Caco-2 (cell line): ENCODE data around the gene GGNBP2. TPM values are rescaled to one million over a fixed set of nuclear protein-coding genes. Genes with fewer than 3 reads are reported as not detected.

Experiments
- BruUV-seq: library from RNA; stranded (reverse); fragments of 400-500 nt; replicated peaks from 2 replicates; lab custom pipeline; 2021; lab: Mats Ljungman, UMichigan
- CTCF ChIA-PET: fragments of 300-600 bp; sonication (Branson Sonifier 250); formaldehyde crosslinking; loops from one replicate; lab custom pipeline; 2022; ENCODE audit warnings: antibody characterized with exemption; lab: Charles Lee
- POLR2A ChIA-PET: fragments of 300-600 bp; sonication (Branson Sonifier 250); formaldehyde crosslinking; loops from one replicate; lab custom pipeline; 2022; ENCODE audit warnings: antibody characterized with exemption; lab: Charles Lee
- DNase-seq, 2 experiments: peaks; one replicate each; pipeline versions ENCODE4 v3.0.0 to v3.0.0-alpha.2; 2020 to 2022
- H3K27me3 ChIP-seq: replicated peaks from 2 replicates; pipeline ENCODE4 v1.6.0; 2011; ENCODE audit warnings: low read length; ENCODE audit not compliant: control insufficient read depth, insufficient read depth
- H3K36me3 ChIP-seq: 2 replicates; pipeline ENCODE4 v1.5.1; 2011; ENCODE audit warnings: low read length; ENCODE audit not compliant: control insufficient read depth, insufficient read depth
- H3K4me1 ChIP-seq: fragments of 250-450 bp; sonication (Bioruptor Pico); 2 replicates; pipeline ENCODE4 v1.5.1; 2020; ENCODE audit warnings: mild to moderate bottlenecking
- H3K4me3 ChIP-seq: 2 replicates; pipeline ENCODE4 v1.5.1; 2011; ENCODE audit warnings: low read depth, mild to moderate bottlenecking, control low read depth, low read length
- H3K9me3 ChIP-seq: fragments of 250-450 bp; sonication (Bioruptor Pico); 2 replicates; pipeline ENCODE4 v1.5.1; 2020; ENCODE audit warnings: mild to moderate bottlenecking, moderate library complexity
- H3K27ac Mint-ChIP-seq: one replicate; pipeline ENCODE4 v1.8.0; 2022; ENCODE audit warnings: mixed read lengths; ENCODE audit not compliant: unreplicated experiment
- H3K27me3 Mint-ChIP-seq: one replicate; pipeline ENCODE4 v1.8.0; 2022; ENCODE audit warnings: mixed read lengths; ENCODE audit not compliant: insufficient read depth, unreplicated experiment
- H3K36me3 Mint-ChIP-seq: one replicate; pipeline ENCODE4 v1.8.0; 2022; ENCODE audit warnings: mild to moderate bottlenecking, mixed read lengths; ENCODE audit not compliant: insufficient read depth, unreplicated experiment
- H3K4me1 Mint-ChIP-seq: one replicate; pipeline ENCODE4 v1.8.0; 2022; ENCODE audit warnings: low read depth, mixed read lengths; ENCODE audit not compliant: unreplicated experiment
- H3K4me3 Mint-ChIP-seq: one replicate; pipeline ENCODE4 v1.8.0; 2022; ENCODE audit warnings: mild to moderate bottlenecking, moderate library complexity, mixed read lengths; ENCODE audit not compliant: unreplicated experiment
- H3K9me3 Mint-ChIP-seq: one replicate; pipeline ENCODE4 v1.8.0; 2022; ENCODE audit warnings: mixed read lengths; ENCODE audit not compliant: unreplicated experiment
- intact Hi-C: fragments of 100-400 bp; cut with micrococcal nuclease; formaldehyde crosslinking; loops from one replicate; pipeline ENCODE4 v1.10.0; 2022; ENCODE audit not compliant: unreplicated experiment
- total RNA-seq: library from RNA; stranded (reverse); gene quantifications from 2 replicates; pipeline ENCODE4 v1.2.3, GENCODE V29; 2022
- TF ChIP-seq, protein P1 (sequence below), 2 experiments: fragments of 200-600 bp in 1 of 2; IDR thresholded peaks; 1 replicate in 1 of 2; 2 replicates in 1 of 2; pipeline versions ENCODE4 v1.5.1 to v1.8.0; 2011 to 2022; ENCODE audit warnings: antibody characterized with exemption in 1 of 2, control low read depth in 1 of 2, inconsistent platforms in 1 of 2, low read depth in 1 of 2, low read length in 1 of 2, mild to moderate bottlenecking in 1 of 2, moderate library complexity in 1 of 2; ENCODE audit not compliant: insufficient read depth in 1 of 2, severe bottlenecking in 1 of 2, unreplicated experiment in 1 of 2

GGNBP2 gene
- total RNA-seq, 1 experiment from 2014 or later, result 91.3 TPM

- DNase-seq, result no peak
- Mint-ChIP-seq H3K4me3 (no peak overlapping the region), H3K9me3 (no peaks in the 10 kb centered on the region), H3K4me1 (no peaks in the 10 kb centered on the region), H3K27ac (no peak overlapping the region), H3K36me3 (peaks cover 85% of the 10 kb centered on the region), H3K27me3 (no peaks in the 10 kb centered on the region)
- intact Hi-C loops, result no loop called here
- POLR2A ChIA-PET, result no interaction called here
- Histone ChIP-seq H3K4me3 (no peak overlapping the region), H3K36me3 (peaks cover 1% of the 10 kb centered on the region), H3K9me3 (no peaks in the 10 kb centered on the region), H3K27me3 (no peaks in the 10 kb centered on the region), H3K4me1 (no peaks in the 10 kb centered on the region)
- BruUV-seq, result no TSS peak
- TF ChIP-seq, protein P1, sequence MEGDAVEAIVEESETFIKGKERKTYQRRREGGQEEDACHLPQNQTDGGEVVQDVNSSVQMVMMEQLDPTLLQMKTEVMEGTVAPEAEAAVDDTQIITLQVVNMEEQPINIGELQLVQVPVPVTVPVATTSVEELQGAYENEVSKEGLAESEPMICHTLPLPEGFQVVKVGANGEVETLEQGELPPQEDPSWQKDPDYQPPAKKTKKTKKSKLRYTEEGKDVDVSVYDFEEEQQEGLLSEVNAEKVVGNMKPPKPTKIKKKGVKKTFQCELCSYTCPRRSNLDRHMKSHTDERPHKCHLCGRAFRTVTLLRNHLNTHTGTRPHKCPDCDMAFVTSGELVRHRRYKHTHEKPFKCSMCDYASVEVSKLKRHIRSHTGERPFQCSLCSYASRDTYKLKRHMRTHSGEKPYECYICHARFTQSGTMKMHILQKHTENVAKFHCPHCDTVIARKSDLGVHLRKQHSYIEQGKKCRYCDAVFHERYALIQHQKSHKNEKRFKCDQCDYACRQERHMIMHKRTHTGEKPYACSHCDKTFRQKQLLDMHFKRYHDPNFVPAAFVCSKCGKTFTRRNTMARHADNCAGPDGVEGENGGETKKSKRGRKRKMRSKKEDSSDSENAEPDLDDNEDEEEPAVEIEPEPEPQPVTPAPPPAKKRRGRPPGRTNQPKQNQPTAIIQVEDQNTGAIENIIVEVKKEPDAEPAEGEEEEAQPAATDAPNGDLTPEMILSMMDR (IDR thresholded peaks at IDR 0.05; ENCODE audit: insufficient read depth in 1 of 2, low read depth in 1 of 2, low read length in 1 of 2, severe bottlenecking in 1 of 2, unreplicated experiment in 1 of 2), result no peak
- CTCF ChIA-PET, result no interaction called here
Measured at GRCh38 chr17:36512641-36513040, 32.1 kb upstream of the GGNBP2 start.

- Histone ChIP-seq H3K27me3 (no peaks in the 10 kb centered on the region), H3K4me1 (no peaks in the 10 kb centered on the region), H3K9me3 (no peaks in the 10 kb centered on the region), H3K36me3 (no peaks in the 10 kb centered on the region; the same call in 1 of the 2 replicates), H3K4me3 (no peak overlapping the region)
- H3K27ac Mint-ChIP-seq, result no peak overlapping the region
- no peaks in the 10 kb centered on the region for H3K27me3 Mint-ChIP-seq
- ChIA-PET CTCF (no interaction called here), POLR2A (interaction anchor here (0.6 kb wide), 1 partner anchor 15 kb away, joined by 3 read pairs; no protein-coding TSS in a partner anchor)
- TF ChIP-seq, protein P1 (IDR thresholded peaks at IDR 0.05; ENCODE audit: insufficient read depth in 1 of 2, low read depth in 1 of 2, low read length in 1 of 2, severe bottlenecking in 1 of 2, unreplicated experiment in 1 of 2), result no peak
- no TSS peak for BruUV-seq
- H3K9me3 Mint-ChIP-seq, result no peaks in the 10 kb centered on the region
- intact Hi-C loops, result no loop called here
- no peak for DNase-seq
- peaks cover 85% of the 10 kb centered on the region for H3K36me3 Mint-ChIP-seq
- no peaks in the 10 kb centered on the region for H3K4me1 Mint-ChIP-seq
- no peak overlapping the region for H3K4me3 Mint-ChIP-seq
Measured at GRCh38 chr17:36514856-36515255, 29.9 kb upstream of the GGNBP2 start.

GRCh38 chr17:36515837-36516236 is 28.9 kb upstream of the GGNBP2 start:
- POLR2A ChIA-PET, result interaction anchor here (0.6 kb wide), 1 partner anchor 12 kb away, joined by 3 read pairs; no protein-coding TSS in a partner anchor
- no peaks in the 10 kb centered on the region for H3K27me3 ChIP-seq
- H3K36me3 ChIP-seq, result no peaks in the 10 kb centered on the region; the same call in 1 of the 2 replicates

More at GRCh38 chr17:36515837-36516236, 28.9 kb upstream of the GGNBP2 start:
- TF ChIP-seq, protein P1 (IDR thresholded peaks at IDR 0.05; ENCODE audit: insufficient read depth in 1 of 2, low read depth in 1 of 2, low read length in 1 of 2, severe bottlenecking in 1 of 2, unreplicated experiment in 1 of 2), result no peak
- CTCF ChIA-PET, result no interaction called here
- intact Hi-C loops, result no loop called here
- H3K9me3 ChIP-seq, result no peaks in the 10 kb centered on the region
- Mint-ChIP-seq H3K9me3 (no peaks in the 10 kb centered on the region), H3K4me1 (no peaks in the 10 kb centered on the region), H3K27me3 (no peaks in the 10 kb centered on the region), H3K36me3 (peaks cover 85% of the 10 kb centered on the region), H3K4me3 (no peak overlapping the region), H3K27ac (no peak overlapping the region)
- no peak for DNase-seq
- no peaks in the 10 kb centered on the region for H3K4me1 ChIP-seq
- H3K4me3 ChIP-seq, result no peak overlapping the region
- no TSS peak for BruUV-seq
